Hematopoietic multipotent progenitor cell treated with erythropoietin and hydrocortisone succinate and interleukin-3 and kit ligand, for 6 days (in vitro differentiated cells): Measurements from ENCODE around the gene ARHGAP29.
A peak's percentile ranks its signal among the peaks of the same experiment; 100 is the strongest.

Source experiments
- DNase-seq: peaks from one replicate; pipeline ENCODE4 v3.0.0-alpha.2; 2015

ARHGAP29 gene

GRCh38 chr1:94259635-94260289 is 22.4 kb upstream of the ARHGAP29 start:
- no peak for DNase-seq

GRCh38 chr1:94258873-94259331 is 21.5 kb upstream of the ARHGAP29 start:
- no peak for DNase-seq

- DNase-seq: no peak
These were observed 20.1 kb upstream of the ARHGAP29 start for GRCh38 chr1:94257444-94257843.

- no peak for DNase-seq
These were observed 18.1 kb upstream of the ARHGAP29 start for GRCh38 chr1:94255476-94255875.

GRCh38 chr1:94254073-94254810 is 16.9 kb upstream of the ARHGAP29 start:
- DNase-seq: no peak

GRCh38 chr1:94253456-94254017 is 16.2 kb upstream of the ARHGAP29 start:
- no peak for DNase-seq

GRCh38 chr1:94250341-94250740 is 13.0 kb upstream of the ARHGAP29 start:
- no peak for DNase-seq

GRCh38 chr1:94248956-94249688 is 11.7 kb upstream of the ARHGAP29 start:
- DNase-seq: no peak

- peak; percentile 62 for DNase-seq
These were observed 10.0 kb upstream of the ARHGAP29 start for GRCh38 chr1:94247138-94248094.

GRCh38 chr1:94246692-94247137 is 9.3 kb upstream of the ARHGAP29 start:
- DNase-seq: no peak

- DNase-seq: no peak
These were observed 8.5 kb upstream of the ARHGAP29 start for GRCh38 chr1:94245747-94246438.

GRCh38 chr1:94244816-94245215 is 7.4 kb upstream of the ARHGAP29 start:
- no peak for DNase-seq

GRCh38 chr1:94243665-94244064 is 6.3 kb upstream of the ARHGAP29 start:
- no peak for DNase-seq

- peak; percentile 17 for DNase-seq
These were observed 3.4 kb upstream of the ARHGAP29 start for GRCh38 chr1:94240822-94241221.

- DNase-seq: no peak
These were observed 2.4 kb upstream of the ARHGAP29 start for GRCh38 chr1:94239796-94240195.

GRCh38 chr1:94239051-94239450 is 1.7 kb upstream of the ARHGAP29 start:
- DNase-seq: no peak

GRCh38 chr1:94236630-94237290 is 624 bp downstream of the ARHGAP29 start:
- peak; percentile 7 for DNase-seq

- no peak for DNase-seq
These were observed 1.3 kb downstream of the ARHGAP29 start for GRCh38 chr1:94236013-94236491.

GRCh38 chr1:94235189-94236012 is 2.0 kb downstream of the ARHGAP29 start:
- DNase-seq: no peak

GRCh38 chr1:94234615-94235014 is 2.8 kb downstream of the ARHGAP29 start:
- DNase-seq: no peak
